Measurements from ENCODE around the gene MARCO.

DNA sequence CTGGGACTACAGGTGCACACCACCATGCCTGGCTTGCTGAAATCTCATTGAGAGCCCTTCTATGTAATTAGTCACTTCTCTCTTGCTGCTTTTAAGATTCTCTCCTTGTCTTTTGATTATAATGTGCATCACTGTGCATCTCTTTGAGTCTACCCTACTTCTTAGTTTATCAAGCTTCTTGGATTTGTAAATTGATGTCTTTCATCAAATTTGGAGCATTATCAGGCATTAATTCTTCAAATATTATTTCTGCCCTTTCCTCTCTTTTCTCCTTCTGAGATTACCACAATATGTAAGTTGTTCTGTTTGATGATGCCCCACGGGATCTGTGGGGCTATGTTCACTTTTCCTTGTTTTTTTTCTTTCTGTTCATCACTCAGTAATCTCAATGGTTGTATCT, 9.0 kb upstream of the MARCO start:
- TF ChIP-seq, protein P1, sequence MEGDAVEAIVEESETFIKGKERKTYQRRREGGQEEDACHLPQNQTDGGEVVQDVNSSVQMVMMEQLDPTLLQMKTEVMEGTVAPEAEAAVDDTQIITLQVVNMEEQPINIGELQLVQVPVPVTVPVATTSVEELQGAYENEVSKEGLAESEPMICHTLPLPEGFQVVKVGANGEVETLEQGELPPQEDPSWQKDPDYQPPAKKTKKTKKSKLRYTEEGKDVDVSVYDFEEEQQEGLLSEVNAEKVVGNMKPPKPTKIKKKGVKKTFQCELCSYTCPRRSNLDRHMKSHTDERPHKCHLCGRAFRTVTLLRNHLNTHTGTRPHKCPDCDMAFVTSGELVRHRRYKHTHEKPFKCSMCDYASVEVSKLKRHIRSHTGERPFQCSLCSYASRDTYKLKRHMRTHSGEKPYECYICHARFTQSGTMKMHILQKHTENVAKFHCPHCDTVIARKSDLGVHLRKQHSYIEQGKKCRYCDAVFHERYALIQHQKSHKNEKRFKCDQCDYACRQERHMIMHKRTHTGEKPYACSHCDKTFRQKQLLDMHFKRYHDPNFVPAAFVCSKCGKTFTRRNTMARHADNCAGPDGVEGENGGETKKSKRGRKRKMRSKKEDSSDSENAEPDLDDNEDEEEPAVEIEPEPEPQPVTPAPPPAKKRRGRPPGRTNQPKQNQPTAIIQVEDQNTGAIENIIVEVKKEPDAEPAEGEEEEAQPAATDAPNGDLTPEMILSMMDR (conservative IDR thresholded peaks at IDR 0.05) = no peak
- TF ChIP-seq ZFX (IDR thresholded peaks at IDR 0.05) = no peak
